GM12875 (cell line): ENCODE results near the gene RNASEH2B.

ENCODE experiments used
- H3K4me3 ChIP-seq: one replicate; pipeline ENCODE4 v1.5.1; 2011; ENCODE audit warnings: low read depth, low read length, control low read depth
- TF ChIP-seq, protein P1 (sequence below): IDR thresholded peaks from 2 replicates; pipeline ENCODE4 v1.5.1; 2011; ENCODE audit warnings: low read depth, mild to moderate bottlenecking, control low read depth, inconsistent platforms, low read length, moderate library complexity, borderline replicate concordance; ENCODE audit not compliant: insufficient read depth

Gene RNASEH2B

GRCh38 chr13:50950849-50951248 lies 41.3 kb downstream of the RNASEH2B start:
- no peak overlapping the region for H3K4me3 ChIP-seq
- TF ChIP-seq, protein P1, sequence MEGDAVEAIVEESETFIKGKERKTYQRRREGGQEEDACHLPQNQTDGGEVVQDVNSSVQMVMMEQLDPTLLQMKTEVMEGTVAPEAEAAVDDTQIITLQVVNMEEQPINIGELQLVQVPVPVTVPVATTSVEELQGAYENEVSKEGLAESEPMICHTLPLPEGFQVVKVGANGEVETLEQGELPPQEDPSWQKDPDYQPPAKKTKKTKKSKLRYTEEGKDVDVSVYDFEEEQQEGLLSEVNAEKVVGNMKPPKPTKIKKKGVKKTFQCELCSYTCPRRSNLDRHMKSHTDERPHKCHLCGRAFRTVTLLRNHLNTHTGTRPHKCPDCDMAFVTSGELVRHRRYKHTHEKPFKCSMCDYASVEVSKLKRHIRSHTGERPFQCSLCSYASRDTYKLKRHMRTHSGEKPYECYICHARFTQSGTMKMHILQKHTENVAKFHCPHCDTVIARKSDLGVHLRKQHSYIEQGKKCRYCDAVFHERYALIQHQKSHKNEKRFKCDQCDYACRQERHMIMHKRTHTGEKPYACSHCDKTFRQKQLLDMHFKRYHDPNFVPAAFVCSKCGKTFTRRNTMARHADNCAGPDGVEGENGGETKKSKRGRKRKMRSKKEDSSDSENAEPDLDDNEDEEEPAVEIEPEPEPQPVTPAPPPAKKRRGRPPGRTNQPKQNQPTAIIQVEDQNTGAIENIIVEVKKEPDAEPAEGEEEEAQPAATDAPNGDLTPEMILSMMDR = no peak

DNA sequence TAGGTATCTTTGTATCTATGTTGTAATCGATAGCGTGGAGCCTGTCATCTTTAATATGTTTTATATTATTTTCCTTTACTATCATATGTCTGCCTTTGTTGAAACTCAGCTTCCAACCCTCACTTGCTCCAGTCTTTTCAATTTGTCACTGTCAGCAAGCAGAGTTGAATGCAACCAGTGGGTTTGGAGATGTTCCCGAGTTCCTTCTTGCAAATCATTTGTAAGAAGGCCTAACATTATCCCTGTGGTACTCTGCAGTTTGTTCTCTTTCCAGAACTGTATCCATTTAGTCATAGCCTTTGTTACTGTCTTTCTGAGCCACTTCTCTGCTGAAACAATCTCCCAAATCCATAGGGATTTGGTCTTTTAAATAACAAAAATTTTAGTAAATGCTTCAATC lies 41.8 kb downstream of the RNASEH2B start:
- TF ChIP-seq, protein P1 = no peak
- no peak overlapping the region for H3K4me3 ChIP-seq

- H3K4me3 ChIP-seq = no peak overlapping the region
- TF ChIP-seq, protein P1 = no peak
These were observed 45.6 kb downstream of the RNASEH2B start for GRCh38 chr13:50955241-50955640.

- TF ChIP-seq, protein P1 = no peak
These were observed 46.2 kb downstream of the RNASEH2B start for GRCh38 chr13:50955798-50956197.

DNA sequence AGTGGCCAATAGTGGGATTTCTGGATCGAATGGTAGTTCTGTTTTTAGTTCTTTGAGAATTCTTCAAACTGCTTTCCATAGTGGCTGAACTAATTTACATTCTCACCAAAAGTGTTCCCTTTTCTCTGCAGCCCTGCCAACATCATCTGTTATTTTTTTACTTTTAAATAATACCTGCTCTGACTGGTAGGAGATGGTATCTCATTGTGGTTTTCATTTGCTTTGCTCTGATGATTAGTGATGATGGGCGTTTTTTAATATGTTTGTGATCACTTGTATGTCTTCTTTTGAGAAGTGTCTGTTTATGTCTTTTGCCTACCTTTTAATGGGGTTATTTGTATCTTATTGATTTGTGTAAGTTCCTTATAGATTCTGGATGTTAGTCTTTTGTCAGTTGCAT lies 48.0 kb downstream of the RNASEH2B start:
- no peak overlapping the region for H3K4me3 ChIP-seq
- TF ChIP-seq, protein P1 = no peak

More at GRCh38 chr13:50955798-50956197, 46.2 kb downstream of the RNASEH2B start:
- H3K4me3 ChIP-seq = no peak overlapping the region

DNA sequence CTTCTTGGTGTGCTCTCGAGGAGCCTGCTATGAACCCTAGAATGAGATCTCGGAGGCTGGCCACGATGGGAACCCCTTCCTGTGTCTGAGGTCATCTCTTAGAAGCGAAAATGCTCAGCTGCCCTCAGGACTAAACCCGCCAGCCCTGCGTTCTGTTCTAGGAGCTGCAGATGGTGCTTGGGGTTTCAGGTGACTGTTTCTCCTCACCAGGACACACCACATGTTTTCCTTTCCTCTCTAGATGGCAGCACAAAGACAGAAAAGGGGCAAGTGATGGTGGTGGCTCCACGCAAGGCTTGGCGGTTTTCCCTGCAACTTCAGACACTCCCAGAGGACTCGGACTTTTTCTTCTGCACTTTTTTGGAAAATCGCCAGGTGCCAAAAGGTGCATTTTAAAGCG lies 60.1 kb downstream of the RNASEH2B start:
- H3K4me3 ChIP-seq = no peak overlapping the region
- TF ChIP-seq, protein P1 = no peak

DNA sequence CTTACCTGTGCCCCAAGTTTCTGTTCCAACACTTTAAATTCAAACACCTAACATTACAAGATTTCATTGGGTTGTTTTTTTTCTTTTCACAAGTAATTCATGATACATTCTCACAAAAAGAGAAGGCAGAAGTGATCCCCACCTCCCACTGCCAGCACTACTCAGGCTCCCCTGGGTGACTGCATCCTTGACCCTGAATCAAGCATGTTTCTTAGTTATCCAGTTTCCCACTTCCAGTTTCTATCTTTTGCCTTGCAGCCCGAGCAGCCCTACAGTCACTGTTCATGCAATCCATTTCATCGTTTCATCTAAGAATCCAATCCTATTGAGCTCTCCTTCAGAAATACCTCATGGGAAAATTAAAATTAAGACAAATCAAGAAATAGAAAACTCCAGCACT lies 61.4 kb downstream of the RNASEH2B start:
- H3K4me3 ChIP-seq = no peak overlapping the region
- TF ChIP-seq, protein P1 = no peak
